HG03521 (cell line): ENCODE data around the gene HOXA9.

Source experiments
- ATAC-seq: cut with Tn5 transposase; IDR thresholded peaks from one replicate; pipeline ENCODE4 v1.9.1; 2021; ENCODE audit warnings: mild to moderate bottlenecking, moderate library complexity; ENCODE audit not compliant: unreplicated experiment

The HOXA9 gene

DNA sequence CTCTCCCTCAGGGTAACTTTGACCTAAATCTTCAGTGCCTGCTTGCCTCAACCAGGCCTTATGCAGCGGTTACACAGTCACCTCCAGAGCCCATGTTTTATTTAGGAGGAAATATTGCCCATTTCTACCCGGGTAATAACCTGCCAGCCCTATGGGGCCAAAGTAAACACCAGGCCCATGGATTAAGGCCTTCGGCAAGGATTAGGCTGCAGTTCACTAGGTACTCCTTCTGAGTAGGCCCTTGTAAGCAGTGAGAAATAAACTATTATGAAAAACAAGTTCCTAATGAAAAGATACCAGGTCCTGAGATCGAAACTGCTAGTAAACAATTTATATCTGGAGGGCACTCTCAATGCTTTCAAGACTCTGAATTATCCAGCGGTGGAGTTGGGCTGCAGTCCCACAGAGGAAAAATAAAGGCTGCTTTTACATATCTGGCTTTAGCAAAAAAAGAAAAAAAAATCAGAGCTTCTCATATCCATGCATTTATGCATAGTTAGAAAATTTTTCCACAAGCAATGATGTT is 12.5 kb upstream of the HOXA9 start:
- no peak for ATAC-seq

- no peak for ATAC-seq
These were observed 11.8 kb upstream of the HOXA9 start for GRCh38 chr7:27176962-27177794.

DNA sequence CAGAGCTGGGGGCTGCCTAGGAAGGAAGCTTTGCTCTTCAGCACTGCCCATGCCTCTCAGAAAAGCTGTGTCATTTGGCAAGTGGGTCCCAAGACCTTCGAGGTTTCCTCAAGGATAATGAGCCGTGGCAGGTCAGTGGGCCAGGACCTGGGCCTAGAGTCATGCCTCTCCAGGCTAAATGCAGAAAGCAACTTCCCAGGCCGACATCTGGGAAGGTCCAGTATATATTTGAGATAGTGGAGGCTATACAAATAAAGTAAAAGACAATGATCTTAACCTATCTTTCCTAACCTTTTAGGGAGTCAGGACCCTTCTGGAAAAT is 11.1 kb upstream of the HOXA9 start:
- no peak for ATAC-seq

GRCh38 chr7:27175626-27176523 is 10.5 kb upstream of the HOXA9 start:
- ATAC-seq: no peak

DNA sequence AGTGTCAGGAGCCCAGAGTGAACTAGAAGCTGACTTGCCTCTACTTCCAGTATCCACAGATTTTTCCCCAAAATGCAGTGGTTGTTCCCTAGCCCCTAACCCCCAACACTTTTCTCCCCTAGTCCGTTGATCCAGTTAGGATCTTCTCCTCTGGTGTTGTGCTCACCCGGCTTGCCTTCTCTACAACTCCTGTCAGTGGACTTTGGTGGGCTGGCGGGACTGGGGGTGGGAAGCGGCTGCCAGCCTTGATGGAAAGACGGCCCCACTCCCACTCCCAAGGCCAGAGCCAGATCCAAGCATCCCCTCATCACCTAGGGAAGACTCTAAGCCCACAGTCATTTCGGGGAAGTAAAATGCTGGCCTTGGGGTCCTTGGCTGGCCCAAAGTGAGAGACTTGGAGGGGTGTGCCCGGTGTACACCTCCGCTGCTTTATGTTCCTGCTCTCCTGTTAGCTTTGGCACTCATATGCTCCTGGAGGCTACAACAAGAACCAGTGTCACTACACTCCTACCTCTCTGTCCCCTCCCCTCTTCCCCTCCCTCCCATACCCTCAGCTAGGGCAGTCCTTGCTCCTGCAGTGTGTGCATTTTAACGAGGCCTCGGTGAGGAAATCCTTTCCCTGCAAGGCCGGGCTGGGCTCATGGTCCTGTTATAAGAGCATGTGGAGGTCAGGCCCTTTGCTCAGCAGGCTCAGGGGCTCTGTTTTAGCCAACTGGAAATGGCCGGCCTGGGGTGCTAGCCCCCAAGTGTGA is 9.7 kb upstream of the HOXA9 start:
- no peak for ATAC-seq

GRCh38 chr7:27173956-27174873 is 8.9 kb upstream of the HOXA9 start, which contains the start of gene HOXA10:
Gene HOXA10 (minus strand): TSS chr7:27174320. CDS start chr7:27174306, 14 bp downstream.
- ATAC-seq: no peak

DNA sequence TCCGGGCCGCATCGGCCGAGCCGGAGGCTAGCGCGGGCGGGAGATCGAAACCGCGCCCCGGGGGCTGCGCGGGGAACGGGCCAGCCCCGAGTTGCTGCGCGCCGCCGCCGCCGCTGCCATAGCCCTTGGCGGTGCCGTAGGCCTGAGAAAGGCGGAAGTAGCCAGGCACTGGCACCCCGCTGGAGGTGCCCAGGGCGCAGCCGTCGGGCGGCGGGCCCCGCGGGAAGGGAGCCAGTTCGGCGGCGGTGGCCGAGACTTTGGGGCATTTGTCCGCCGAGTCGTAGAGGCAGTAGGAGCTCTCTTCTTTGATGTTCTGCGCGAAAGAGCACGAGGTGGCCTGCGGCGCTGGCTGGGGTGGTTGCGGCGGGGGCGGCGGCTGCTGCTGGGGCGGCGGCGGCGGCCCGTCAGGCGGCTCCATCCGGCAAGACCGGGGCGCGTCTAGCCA is 8.2 kb upstream of the HOXA9 start:
- no peak for ATAC-seq

GRCh38 chr7:27172823-27173510 is 7.6 kb upstream of the HOXA9 start:
- no peak for ATAC-seq

DNA sequence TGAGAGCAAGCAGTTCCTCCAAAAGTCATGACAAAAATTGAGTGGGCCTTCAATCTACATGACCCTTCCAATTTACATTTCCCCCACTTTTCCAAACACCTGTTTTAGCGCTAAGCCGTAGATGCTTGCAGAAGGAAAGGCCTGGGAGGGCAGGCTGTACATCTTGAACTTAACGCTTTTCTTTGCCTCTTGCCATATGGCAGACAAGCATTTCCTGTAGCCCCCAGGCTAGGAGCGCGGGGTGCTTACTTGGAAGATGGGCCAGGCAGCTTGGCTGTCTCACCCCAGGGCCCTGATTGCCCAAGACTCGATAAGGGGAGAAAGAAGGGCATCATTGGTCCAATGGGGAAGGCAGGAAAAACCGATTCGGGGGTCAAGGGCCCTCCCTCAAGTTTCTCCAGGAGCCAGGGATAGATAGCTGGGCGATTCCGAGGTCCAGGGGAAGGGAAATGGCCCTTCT is 7.0 kb upstream of the HOXA9 start:
- ATAC-seq: no peak

DNA sequence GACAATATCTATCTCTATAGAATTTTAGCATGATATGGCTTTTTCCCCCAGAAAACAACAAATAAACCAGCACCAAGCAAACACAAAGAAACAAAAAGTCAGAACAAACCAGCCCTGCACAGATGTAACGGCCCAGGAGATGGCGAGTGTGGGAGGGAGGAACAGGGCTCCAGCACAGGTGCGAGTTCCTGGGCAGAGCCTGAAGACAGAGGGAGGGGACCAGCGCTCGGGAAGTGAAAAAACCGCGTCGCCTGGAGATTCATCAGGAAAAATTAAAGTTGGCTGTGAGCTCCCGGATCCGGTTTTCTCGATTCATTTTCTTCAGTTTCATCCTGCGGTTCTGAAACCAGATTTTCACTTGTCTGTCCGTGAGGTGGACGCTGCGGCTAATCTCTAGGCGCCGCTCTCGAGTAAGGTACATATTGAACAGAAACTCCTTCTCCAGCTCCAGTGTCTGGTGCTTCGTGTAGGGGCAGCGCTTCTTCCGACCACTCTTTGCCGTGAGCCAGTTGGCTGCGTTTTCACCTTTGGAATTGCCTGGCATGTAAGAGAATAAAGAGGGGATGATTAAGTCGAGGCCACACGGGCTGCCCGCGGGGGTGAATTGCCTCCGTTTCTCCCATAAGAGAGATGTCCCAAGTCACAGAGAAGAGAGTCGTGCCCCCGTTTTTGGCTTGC is 6.4 kb upstream of the HOXA9 start:
- ATAC-seq: no peak

GRCh38 chr7:27171325-27171636 is 5.9 kb upstream of the HOXA9 start:
- ATAC-seq: no peak

DNA sequence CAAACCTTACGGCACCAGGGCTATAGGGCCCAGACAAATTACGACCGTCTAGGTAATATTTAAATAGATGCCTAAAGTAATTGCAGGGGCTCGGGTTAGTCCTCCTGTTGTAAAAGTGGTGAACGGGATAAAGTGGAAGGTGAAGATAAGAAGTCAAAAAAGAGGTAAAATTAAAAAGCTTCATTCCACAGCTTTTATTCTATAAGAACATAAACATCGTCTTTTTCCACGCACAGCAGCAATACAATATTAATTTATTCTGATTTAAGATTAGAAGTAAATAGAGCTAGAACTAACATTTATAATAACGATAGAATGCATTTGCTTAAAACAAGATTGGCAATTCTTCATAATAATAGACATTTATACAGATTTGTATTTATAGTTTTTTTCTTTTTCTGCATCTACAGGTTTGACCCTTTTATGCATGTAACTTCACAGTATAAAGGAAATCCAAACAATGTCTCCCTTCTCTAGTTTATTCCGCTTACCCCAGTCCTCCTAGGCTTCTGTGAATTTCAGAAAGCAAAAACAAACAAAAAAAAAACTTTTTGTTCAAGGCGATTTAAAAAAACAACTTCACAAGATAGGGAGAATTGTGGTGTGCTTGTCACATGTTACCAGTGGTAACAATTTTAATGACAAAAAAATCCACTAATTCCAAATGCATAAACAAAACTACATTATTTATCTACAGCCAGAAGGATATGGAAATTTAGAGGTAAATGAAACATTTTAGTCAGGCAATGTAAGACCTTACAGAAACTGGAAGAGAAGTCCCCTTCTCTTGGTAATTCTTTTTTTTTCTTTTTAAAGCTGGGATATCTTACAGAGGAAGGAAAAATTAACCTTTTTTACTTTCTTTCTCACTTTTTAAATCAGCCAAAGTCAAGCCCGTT is 5.3 kb upstream of the HOXA9 start:
- ATAC-seq: no peak

- no peak for ATAC-seq
These were observed 4.5 kb upstream of the HOXA9 start for GRCh38 chr7:27169658-27170425.

DNA sequence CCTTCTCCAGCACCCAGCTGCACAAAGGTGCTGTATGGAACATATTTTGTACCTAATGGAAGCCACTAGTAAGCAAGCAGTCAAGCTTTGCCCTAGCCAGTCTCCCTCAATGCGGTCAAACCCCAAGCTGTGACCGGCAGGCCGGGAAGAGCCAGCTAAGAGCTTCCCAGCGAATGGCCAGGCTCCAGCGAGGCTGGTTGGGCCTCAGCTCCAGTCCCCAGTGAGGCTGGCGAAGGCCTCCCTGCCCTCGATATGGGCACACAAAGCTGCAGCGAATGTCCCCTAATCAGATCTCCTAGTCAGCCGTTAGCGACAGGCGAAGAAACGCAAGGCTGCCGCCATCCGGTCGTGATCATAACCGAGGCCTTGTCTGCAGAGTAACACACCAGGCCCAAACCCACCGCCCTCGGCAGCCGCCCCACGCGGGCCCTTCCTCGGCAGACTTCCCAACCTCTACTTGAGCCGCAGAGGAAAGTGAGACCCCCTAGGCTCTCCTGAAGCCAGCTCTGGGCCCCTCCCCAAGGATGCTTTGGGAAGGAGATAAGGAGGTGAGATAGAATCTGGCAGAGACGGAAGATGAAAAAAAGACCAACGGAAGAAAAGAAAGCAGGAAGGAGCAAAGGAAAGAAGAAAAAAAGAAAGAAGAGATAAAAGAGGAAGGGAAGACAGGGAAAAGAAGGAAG is 3.1 kb upstream of the HOXA9 start:
- no peak for ATAC-seq

- ATAC-seq: no peak
These were observed 2.6 kb upstream of the HOXA9 start for GRCh38 chr7:27167916-27168264.
